ENCODE measurements around the gene ABLIM2. TPM values are rescaled to one million over a fixed set of nuclear protein-coding genes. Genes with fewer than 3 reads are reported as not detected.

The ABLIM2 gene
- total and polyA plus RNA-seq, 2 of the 8 experiments (the other 6 are each of a cell fraction or from before 2014, with no cell fraction given): 2.8 to 3.0 TPM

GRCh38 chr4:8009710-8010511, 148.7 kb downstream of the ABLIM2 start:
- Histone ChIP-seq H3K79me1 (ENCODE audit: low read depth, low read length) (no peaks in the 10 kb centered on the region), H3K27me3 (replicated peaks in 1 of 4; ENCODE audit: control insufficient read depth in 3 of 4, extremely low read depth in 1 of 4, insufficient read depth in 3 of 4, low read length in 3 of 4) (no peaks in the 10 kb centered on the region), H3K27ac (ENCODE audit: low read depth, low read length) (no peak overlapping the region), H3K18ac (ENCODE audit: extremely low read depth, low read length) (no peak overlapping the region), H3K23me2 (ENCODE audit: low read depth, low read length) (peaks cover 13% of the 10 kb centered on the region; the same call in 1 of the 2 replicates), H2AFZ (ENCODE audit: low read length) (no peak overlapping the region), H3K4me3 (ENCODE audit: extremely low read depth in 1 of 4, insufficient read depth in 2 of 4, low read depth in 3 of 4, low read length in 4 of 4) (no peak overlapping the region), H2BK120ac (replicated peaks; ENCODE audit: low read depth, low read length) (no peak overlapping the region), H2BK5ac (ENCODE audit: low read depth, low read length) (no peak overlapping the region), H2BK20ac (ENCODE audit: low read length) (no peak overlapping the region), H3K23ac (ENCODE audit: insufficient read length) (no peak overlapping the region), H4K5ac (ENCODE audit: insufficient read length, low read depth, low read length) (no peak overlapping the region), H2BK12ac (ENCODE audit: low read depth, low read length) (no peak overlapping the region), H3K4me1 (replicated peaks in 1 of 4; ENCODE audit: control insufficient read depth in 3 of 4, insufficient read depth in 4 of 4, low read length in 3 of 4) (peaks cover 0 to 4% (median 0%) of the 10 kb centered on the region in 4 experiments; a peak in 2 of 7 replicates), H3K14ac (ENCODE audit: insufficient read length) (no peak overlapping the region), H3K56ac (replicated peaks; ENCODE audit: insufficient read length, low read depth, low read length) (no peak overlapping the region), H4K8ac (ENCODE audit: extremely low read depth, insufficient read depth, low read length) (no peak overlapping the region), H3K9me3 (ENCODE audit: insufficient read depth in 2 of 2, low read depth in 1 of 2, low read length in 1 of 2) (no peaks in the 10 kb centered on the region), H3K9ac (replicated peaks in 1 of 4; ENCODE audit: extremely low read depth in 1 of 4, low read depth in 3 of 4, low read length in 3 of 4) (no peak overlapping the region), H3K36me3 (ENCODE audit: control insufficient read depth in 2 of 4, insufficient read depth in 4 of 4, low read length in 3 of 4) (no peaks in the 10 kb centered on the region), H3K4me2 (ENCODE audit: insufficient read depth in 1 of 2, low read depth in 2 of 2, low read length in 2 of 2) (no peak overlapping the region), H2AK5ac (ENCODE audit: low read depth, low read length) (no peak overlapping the region), H4K91ac (replicated peaks; ENCODE audit: insufficient read length, low read length) (no peak overlapping the region), H3K79me2 (ENCODE audit: control insufficient read depth in 1 of 2, insufficient read depth in 2 of 2, low read length in 2 of 2) (no peaks in the 10 kb centered on the region), H2BK15ac (ENCODE audit: low read length) (no peak overlapping the region), H3K4ac (replicated peaks; ENCODE audit: insufficient read length, low read depth, low read length) (no peak overlapping the region), H4K20me1 (replicated peaks in 1 of 2; ENCODE audit: control insufficient read depth in 1 of 2, insufficient read depth in 2 of 2, low read length in 2 of 2) (peaks cover 0 to 1% of the 10 kb centered on the region in 2 experiments)
- DNase-seq (ENCODE audit: low read depth in 1 of 2, low spot score in 2 of 2) (no peak), FAIRE-seq (no peak)
- CTCF ChIA-PET (ENCODE audit: partially characterized antibody): interaction anchor here (1.0 kb wide), 1 partner anchor 204 kb away, joined by 4 read pairs; no protein-coding TSS in a partner anchor
- TF ChIP-seq RAD21 (IDR thresholded peaks at IDR 0.05 in 1 of 2, conservative IDR thresholded peaks at IDR 0.05 in 1 of 2; ENCODE audit: low read depth in 2 of 2, low read length in 2 of 2): no peak
- TF ChIP-seq SIN3A (conservative IDR thresholded peaks at IDR 0.05 in 1 of 2, IDR thresholded peaks at IDR 0.05 in 1 of 2; ENCODE audit: low read depth in 1 of 2, low read length in 2 of 2): no peak
- TF ChIP-seq MAFK (IDR thresholded peaks at IDR 0.05; ENCODE audit: low read depth, low read length): no peak
- TF ChIP-seq TAF7 (optimal IDR thresholded peaks at IDR 0.05; ENCODE audit: borderline replicate concordance, low read depth, low read length): no peak
- TF ChIP-seq CTCF (IDR thresholded peaks at IDR 0.05; ENCODE audit: control extremely low read depth in 1 of 3, insufficient read depth in 1 of 3, low read depth in 1 of 3, low read length in 3 of 3): no peak
- no peak for TF ChIP-seq CREB1 (IDR thresholded peaks at IDR 0.05)
- TF ChIP-seq CEBPB (IDR thresholded peaks at IDR 0.05; ENCODE audit: low read depth, low read length): no peak
- 87% methylated on average over 28 of the region's 28 CpGs; no CpG with 5 or more reads in 1 of the 2 experiments for WGBS, 2 experiments (ENCODE audit: extremely low coverage in 1 of 2, insufficient coverage in 1 of 2, insufficient read length in 1 of 2, insufficient replicate concordance in 2 of 2, low coverage in 1 of 2, low lambda C conversion rate in 2 of 2, missing lambda C conversion rate in 1 of 2)
- POLR2A ChIA-PET (ENCODE audit: partially characterized antibody): no interaction called here

Data from H1 (cell line).